Heart right ventricle (tissue), 16 donors: Measurements from ENCODE around the gene SPTBN1. TPM values are rescaled to one million over a fixed set of nuclear protein-coding genes. Genes with fewer than 3 reads are reported as not detected.

Experiments
- ATAC-seq, 8 donors: fragments of 200-7000 bp; cut with Tn5 transposase; one replicate each; pipeline ENCODE4 v1.9.1; 2020; ENCODE audit warnings: mild to moderate bottlenecking in 8 of 8, moderate library complexity in 8 of 8, moderate number of reproducible peaks in 1 of 8
- DNase-seq, 2 donors: peaks; one replicate each; pipeline ENCODE4 v3.0.0-alpha.2; 2020
- H3K27ac ChIP-seq, 10 donors: fragments of 200-600 bp; sonication (generic) in 2 of 10; one replicate each; pipeline versions ENCODE4 v1.5.0 to v1.8.0; 2020 to 2022; ENCODE audit warnings: mild to moderate bottlenecking in 3 of 10
- H3K27me3 ChIP-seq, 7 donors: fragments of 200-600 bp; one replicate each; pipeline ENCODE4 v1.8.0; 2021 to 2022; ENCODE audit warnings: mild to moderate bottlenecking in 2 of 7
- H3K36me3 ChIP-seq, 9 donors: fragments of 200-600 bp; sonication (generic) in 1 of 9; one replicate each; pipeline versions ENCODE4 v1.5.0 to v1.8.0; 2020 to 2022; ENCODE audit warnings: mild to moderate bottlenecking in 2 of 9
- H3K4me1 ChIP-seq, 9 donors: fragments of 200-600 bp; sonication (generic) in 1 of 9; one replicate each; pipeline versions ENCODE4 v1.5.0 to v1.8.0; 2020 to 2022; ENCODE audit warnings: mild to moderate bottlenecking in 4 of 9
- H3K4me3 ChIP-seq, 10 donors: fragments of 200-600 bp; sonication (generic) in 2 of 10; one replicate each; pipeline versions ENCODE4 v1.5.0 to v1.8.0; 2020 to 2022; ENCODE audit warnings: mild to moderate bottlenecking in 7 of 10, moderate library complexity in 2 of 10
- H3K9me3 ChIP-seq, 11 donors: fragments of 200-600 bp in 10 of 11; sonication (generic) in 2 of 11; one replicate each; pipeline versions ENCODE4 v1.5.0 to v1.8.0; 2013 to 2022; ENCODE audit warnings: mild to moderate bottlenecking in 2 of 11, control low read depth in 1 of 11, moderate library complexity in 1 of 11
- WGBS, 2 donors: extraction: QIAGEN DNeasy Blood & Tissue Kit; methylation state at CpG; one replicate each; pipeline ENCODE4 v1.1.7; 2013; ENCODE audit warnings: inconsistent platforms in 1 of 2; 5-methylcytosine and 5-hydroxymethylcytosine counted together
- intact Hi-C, 10 donors: fragments of 100-400 bp; cut with DNase I; formaldehyde crosslinking; loops; one replicate each; pipeline versions ENCODE4 v1.11.1 to v1.14.2; 2022
- polyA plus RNA-seq, 2 donors: library from polyadenylated mRNA; stranded (reverse); fragments of 200-250 nt; gene quantifications; one replicate each; pipeline ENCODE4 v1.2.3, GENCODE V29; 2013
- total RNA-seq, 10 donors: library from RNA; stranded (reverse); fragmentation: NEBNext Ultra II Directional in 3 of 10; extraction: Animal tissue kit (Norgen Biotek cat#: 25700) in 3 of 10; gene quantifications; one replicate each; pipeline versions ENCODE4 v1.2.1 to v1.2.4, GENCODE V29; 2021 to 2023
- TF ChIP-seq, protein P1 (sequence below), 9 donors: fragments of 200-600 bp; sonication (generic) in 2 of 9; IDR thresholded peaks; one replicate each; pipeline versions ENCODE4 v1.5.0 to v1.8.0; 2021 to 2022; ENCODE audit warnings: antibody characterized with exemption in 9 of 9, mild to moderate bottlenecking in 5 of 9, moderate library complexity in 1 of 9
- donor health status: Arrhythmogenic right ventricular cardiomyopathy.
- donor health status: ischemic (EF 13 %, LVEDD 7.1; RV severe dilation, severe dysfunction).
- donor health status: healthy with polysubstance abuse.
- donor health status: DM: no; HTN: yes; CAD: no.
- donor health status: DM: no; HTN: no; CAD: no.
- donor health status: ischemic (EF 25% LVEDD 6.9; RV normal size, moderate dysfunction).
- donor health status: ischemic (EF 25% LVEDD 5.7; RV mildly dilated, moderate dysfunction).
- donor health status: healthy.
- donor health status: DM: yes; HTN: yes; CAD: no.
- donor health status: Ischemic cardiomyopathy.
- donor health status: ischemic (EF 35%, LVEDD 5.7; RV mildly dilated, moderate dysfunction).
- donor health status: nonischemic (EF 11% LVEDD 7.7; RV severe dilation, severe dysfunction).
- donor health status: DM: yes; HTN: yes; CAD: no.
- donor health status: PGD.
- donor health status: ischemic (EF 29% LVEDD 5.4; RV normal size, mild dysfunction).
- donor health status: nonischemic (EF 23%, LVEDD 6.1; RV moderate dilation, normal function).

Gene SPTBN1
- total and polyA plus RNA-seq, 12 donors: 91.1 to 643 (median 494) TPM

GRCh38 chr2:54519841-54520459, 63.8 kb downstream of the SPTBN1 start:
- no peaks in the 10 kb centered on the region for H3K9me3 ChIP-seq
- ATAC-seq (no peak), DNase-seq (no peak)
- intact Hi-C loops: loop anchor here (5.0 to 10.0 kb wide), 12 partner anchors 58 to 325 kb away; no protein-coding TSS in a partner anchor
- H3K4me3 ChIP-seq: no peak overlapping the region
- H3K27ac ChIP-seq: peak overlapping the region in 3 of 10 donors; percentile 14 to 62 (median 15)
- TF ChIP-seq, protein P1, sequence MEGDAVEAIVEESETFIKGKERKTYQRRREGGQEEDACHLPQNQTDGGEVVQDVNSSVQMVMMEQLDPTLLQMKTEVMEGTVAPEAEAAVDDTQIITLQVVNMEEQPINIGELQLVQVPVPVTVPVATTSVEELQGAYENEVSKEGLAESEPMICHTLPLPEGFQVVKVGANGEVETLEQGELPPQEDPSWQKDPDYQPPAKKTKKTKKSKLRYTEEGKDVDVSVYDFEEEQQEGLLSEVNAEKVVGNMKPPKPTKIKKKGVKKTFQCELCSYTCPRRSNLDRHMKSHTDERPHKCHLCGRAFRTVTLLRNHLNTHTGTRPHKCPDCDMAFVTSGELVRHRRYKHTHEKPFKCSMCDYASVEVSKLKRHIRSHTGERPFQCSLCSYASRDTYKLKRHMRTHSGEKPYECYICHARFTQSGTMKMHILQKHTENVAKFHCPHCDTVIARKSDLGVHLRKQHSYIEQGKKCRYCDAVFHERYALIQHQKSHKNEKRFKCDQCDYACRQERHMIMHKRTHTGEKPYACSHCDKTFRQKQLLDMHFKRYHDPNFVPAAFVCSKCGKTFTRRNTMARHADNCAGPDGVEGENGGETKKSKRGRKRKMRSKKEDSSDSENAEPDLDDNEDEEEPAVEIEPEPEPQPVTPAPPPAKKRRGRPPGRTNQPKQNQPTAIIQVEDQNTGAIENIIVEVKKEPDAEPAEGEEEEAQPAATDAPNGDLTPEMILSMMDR (IDR thresholded peaks at IDR 0.05): no peak
- WGBS, 2 donors: 59 to 66% methylated on average over 12 of the region's 12 CpGs
- peaks cover 14 to 99% (median 86%) of the 10 kb centered on the region in 9 donors for H3K4me1 ChIP-seq
- H3K36me3 ChIP-seq: peaks cover 0 to 27% (median 0%) of the 10 kb centered on the region in 9 donors
- no peaks in the 10 kb centered on the region for H3K27me3 ChIP-seq

DNA sequence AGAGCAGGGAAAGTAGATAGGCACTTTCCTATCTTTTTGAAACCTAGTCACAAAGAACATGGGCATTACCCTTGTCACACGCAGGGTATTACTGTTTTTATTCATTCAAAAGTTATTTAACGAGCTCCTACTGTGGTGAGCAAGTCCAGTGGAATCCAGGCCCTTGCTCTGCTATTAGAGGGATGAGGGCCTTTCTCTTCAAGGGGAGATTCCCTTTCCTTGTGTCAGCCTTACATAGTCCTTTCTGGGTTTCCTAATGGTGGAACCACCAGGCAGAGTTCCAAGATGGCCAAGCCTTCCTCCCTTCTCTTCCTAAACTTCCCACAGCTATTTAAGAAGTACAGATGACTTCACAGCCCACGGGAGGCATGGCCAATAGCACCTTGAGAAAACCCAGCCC, 64.6 kb downstream of the SPTBN1 start:
- Histone ChIP-seq H3K4me1 (peaks cover 16 to 99% (median 87%) of the 10 kb centered on the region in 9 donors), H3K9me3 (no peaks in the 10 kb centered on the region), H3K36me3 (peaks cover 0 to 23% (median under 1%) of the 10 kb centered on the region in 9 donors), H3K27ac (peak overlapping the region in 4 of 10 donors; percentile 11 to 62 (median 30)), H3K27me3 (no peaks in the 10 kb centered on the region), H3K4me3 (no peak overlapping the region)
- no peak for ATAC-seq
- intact Hi-C loops: loop anchor here in 9 of 10 donors (5.0 to 10.0 kb wide), 10 partner anchors 97 to 316 kb away; no protein-coding TSS in a partner anchor
- DNase-seq: no peak
- 46 to 55% methylated on average over 3 of the region's 3 CpGs for WGBS, 2 donors
- TF ChIP-seq, protein P1 (IDR thresholded peaks at IDR 0.05): no peak

- 41 to 45% methylated on average over 5 of the region's 5 CpGs for WGBS, 2 donors
- peak in 6 of 8 donors; percentile 28 to 55 (median 46) for ATAC-seq
- DNase-seq: peak in 1 of 2 donors; percentile 57
- H3K9me3 ChIP-seq: no peaks in the 10 kb centered on the region
- H3K27ac ChIP-seq: peak overlapping the region in 5 of 10 donors; percentile 70 to 86 (median 76)
- H3K36me3 ChIP-seq: peaks cover 0 to 40% (median 10%) of the 10 kb centered on the region in 9 donors
- TF ChIP-seq, protein P1 (IDR thresholded peaks at IDR 0.05): peak; percentile 26 to 74 (median 66)
- intact Hi-C loops: loop anchor here in 9 of 10 donors (2.0 to 10.0 kb wide), 12 partner anchors 95 to 318 kb away; no protein-coding TSS in a partner anchor
- no peaks in the 10 kb centered on the region for H3K27me3 ChIP-seq
- H3K4me1 ChIP-seq: peaks cover 21 to 99% (median 95%) of the 10 kb centered on the region in 9 donors
- H3K4me3 ChIP-seq: no peak overlapping the region
Observed at GRCh38 chr2:54522624-54523281, 66.6 kb downstream of the SPTBN1 start.

- no peaks in the 10 kb centered on the region for H3K9me3 ChIP-seq
- no peak overlapping the region for H3K4me3 ChIP-seq
- H3K4me1 ChIP-seq: peaks cover 21 to 99% (median 95%) of the 10 kb centered on the region in 9 donors
- H3K27ac ChIP-seq: peak overlapping the region in 8 of 10 donors; percentile 32 to 86 (median 72)
- intact Hi-C loops: loop anchor here in 9 of 10 donors (2.0 to 10.0 kb wide), 12 partner anchors 94 to 319 kb away; no protein-coding TSS in a partner anchor
- no peak for DNase-seq
- TF ChIP-seq, protein P1 (IDR thresholded peaks at IDR 0.05): no peak
- H3K36me3 ChIP-seq: peaks cover 0 to 47% (median 17%) of the 10 kb centered on the region in 9 donors
- 80 to 85% methylated on average over 4 of the region's 4 CpGs for WGBS, 2 donors
- no peaks in the 10 kb centered on the region for H3K27me3 ChIP-seq
- ATAC-seq: no peak
Observed at GRCh38 chr2:54523324-54523959, 67.3 kb downstream of the SPTBN1 start.
